ENCODE data around the gene BCL10.

BCL10 gene

GRCh38 chr1:85297855-85298629 lies 21.6 kb upstream of the BCL10 start:
- no peak for DNase-seq (ENCODE audit: low spot score)

GRCh38 chr1:85297538-85297854 lies 21.1 kb upstream of the BCL10 start:
- DNase-seq (ENCODE audit: low spot score) = no peak

GRCh38 chr1:85296980-85297379 lies 20.5 kb upstream of the BCL10 start:
- no peak for DNase-seq (ENCODE audit: low spot score)

- no peak for DNase-seq (ENCODE audit: low spot score)
These were observed 19.2 kb upstream of the BCL10 start for GRCh38 chr1:85295654-85296053.

- DNase-seq (ENCODE audit: low spot score) = no peak
These were observed 18.6 kb upstream of the BCL10 start for GRCh38 chr1:85295006-85295431.

GRCh38 chr1:85290826-85291225 lies 14.4 kb upstream of the BCL10 start:
- no peak for DNase-seq (ENCODE audit: low spot score)

GRCh38 chr1:85289848-85290335 lies 13.5 kb upstream of the BCL10 start:
- no peak for DNase-seq (ENCODE audit: low spot score)

GRCh38 chr1:85289207-85289847 lies 12.9 kb upstream of the BCL10 start:
- DNase-seq (ENCODE audit: low spot score) = no peak

GRCh38 chr1:85284202-85284601 lies 7.8 kb upstream of the BCL10 start:
- DNase-seq (ENCODE audit: low spot score) = no peak

GRCh38 chr1:85283475-85284199 lies 7.2 kb upstream of the BCL10 start:
- peak; percentile 38 for DNase-seq (ENCODE audit: low spot score)

GRCh38 chr1:85282424-85282823 lies 6.0 kb upstream of the BCL10 start:
- no peak for DNase-seq (ENCODE audit: low spot score)

- no peak for DNase-seq (ENCODE audit: low spot score)
These were observed 4.2 kb upstream of the BCL10 start for GRCh38 chr1:85280636-85281035.

GRCh38 chr1:85279458-85280080 lies 3.1 kb upstream of the BCL10 start:
- DNase-seq (ENCODE audit: low spot score) = no peak

GRCh38 chr1:85278853-85279314 lies 2.5 kb upstream of the BCL10 start:
- no peak for DNase-seq (ENCODE audit: low spot score)

GRCh38 chr1:85277802-85278201 lies 1.4 kb upstream of the BCL10 start:
- DNase-seq (ENCODE audit: low spot score) = no peak

- DNase-seq (ENCODE audit: low spot score) = no peak
These were observed 677 bp upstream of the BCL10 start for GRCh38 chr1:85276978-85277639.

GRCh38 chr1:85275701-85276214 lies 674 bp downstream of the BCL10 start:
- DNase-seq (ENCODE audit: low spot score) = no peak

GRCh38 chr1:85274969-85275453 lies 1.4 kb downstream of the BCL10 start:
- DNase-seq (ENCODE audit: low spot score) = no peak

GRCh38 chr1:85273397-85273796 lies 3.0 kb downstream of the BCL10 start:
- DNase-seq (ENCODE audit: low spot score) = no peak

- DNase-seq (ENCODE audit: low spot score) = no peak
These were observed 7.4 kb downstream of the BCL10 start for GRCh38 chr1:85268801-85269585.

Measured in SK-N-DZ (cell line).